Mesenchymal stem cell (in vitro differentiated cells and primary cell): Measurements from ENCODE around the gene B3GALT4.

ENCODE experiments used
- DNase-seq: peaks from one replicate; pipeline ENCODE4 v3.0.0-alpha.2; 2013
- H2AFZ ChIP-seq: one replicate; pipeline ENCODE4 v1.6.1; 2013; ENCODE audit warnings: low read depth, mild to moderate bottlenecking, control low read depth, inconsistent platforms, low read length, moderate library complexity
- H2AK5ac ChIP-seq: 2 replicates; pipeline ENCODE4 v1.6.1; 2013; ENCODE audit warnings: low read length, moderate library complexity, mild to moderate bottlenecking, inconsistent platforms; ENCODE audit not compliant: severe bottlenecking
- H2BK120ac ChIP-seq: one replicate; pipeline ENCODE4 v1.6.1; 2013; ENCODE audit warnings: low read depth, mild to moderate bottlenecking, inconsistent platforms, low read length, moderate library complexity
- H2BK12ac ChIP-seq, 2 experiments: one replicate each; pipeline ENCODE4 v1.6.1; 2013; ENCODE audit warnings: inconsistent platforms in 2 of 2, low read length in 2 of 2, mild to moderate bottlenecking in 2 of 2, moderate library complexity in 2 of 2, control low read depth in 1 of 2
- H2BK15ac ChIP-seq: one replicate; pipeline ENCODE4 v1.6.1; 2013; ENCODE audit warnings: mild to moderate bottlenecking, low read depth, inconsistent platforms; ENCODE audit not compliant: poor library complexity, severe bottlenecking
- H2BK5ac ChIP-seq: 2 replicates; pipeline ENCODE4 v1.6.1; 2013; ENCODE audit warnings: low read depth, mild to moderate bottlenecking, low read length, control low read depth, inconsistent platforms; ENCODE audit not compliant: poor library complexity, severe bottlenecking
- H3K14ac ChIP-seq, 2 experiments: one replicate each; pipeline ENCODE4 v1.6.1; 2013; ENCODE audit warnings: inconsistent platforms in 2 of 2, low read length in 2 of 2, control low read depth in 1 of 2, mild to moderate bottlenecking in 1 of 2, moderate library complexity in 1 of 2
- H3K18ac ChIP-seq, 2 experiments: one replicate each; pipeline ENCODE4 v1.6.1; 2013; ENCODE audit warnings: inconsistent platforms in 2 of 2, low read length in 2 of 2, control low read depth in 1 of 2, low read depth in 1 of 2, mild to moderate bottlenecking in 1 of 2
- H3K23ac ChIP-seq, 2 experiments: one replicate each; pipeline ENCODE4 v1.6.1; 2013; ENCODE audit warnings: inconsistent platforms in 2 of 2, low read length in 2 of 2, mild to moderate bottlenecking in 2 of 2, moderate library complexity in 2 of 2, control low read depth in 1 of 2
- H3K27ac ChIP-seq: 2 replicates; pipeline ENCODE4 v1.5.1; 2013; ENCODE audit warnings: mild to moderate bottlenecking, moderate library complexity, low read length, control low read depth, inconsistent platforms; ENCODE audit not compliant: poor library complexity, severe bottlenecking
- H3K27me3 ChIP-seq, 2 experiments: 2 replicates each; pipeline versions ENCODE4 v1.6.1 to v1.7.0; 2013; ENCODE audit warnings: low read length in 2 of 2, mild to moderate bottlenecking in 2 of 2, moderate library complexity in 2 of 2, control low read depth in 1 of 2, inconsistent platforms in 1 of 2; ENCODE audit not compliant: control insufficient read depth in 1 of 2, insufficient read depth in 1 of 2
- H3K36me3 ChIP-seq, 2 experiments: 2 replicates each; pipeline versions ENCODE4 v1.6.1 to v1.7.0; 2013; ENCODE audit warnings: low read length in 2 of 2, control low read depth in 1 of 2, inconsistent platforms in 1 of 2, low read depth in 1 of 2, mild to moderate bottlenecking in 1 of 2; ENCODE audit not compliant: insufficient read depth in 2 of 2, control insufficient read depth in 1 of 2
- H3K4ac ChIP-seq, 2 experiments: one replicate each; pipeline ENCODE4 v1.6.1; 2013; ENCODE audit warnings: inconsistent platforms in 2 of 2, low read length in 2 of 2, mild to moderate bottlenecking in 2 of 2, moderate library complexity in 2 of 2, control low read depth in 1 of 2, low read depth in 1 of 2
- H3K4me1 ChIP-seq: 2 replicates; pipeline ENCODE4 v1.6.1; 2013; ENCODE audit warnings: low read depth, low read length, control low read depth; ENCODE audit not compliant: control insufficient read depth, insufficient read depth
- H3K4me2 ChIP-seq: 2 replicates; pipeline ENCODE4 v1.6.1; 2013; ENCODE audit warnings: low read length, mild to moderate bottlenecking, inconsistent platforms; ENCODE audit not compliant: poor library complexity, severe bottlenecking
- H3K4me3 ChIP-seq, 2 experiments: 2 replicates each; pipeline versions ENCODE4 v1.5.1 to v1.7.0; 2013; ENCODE audit warnings: low read length in 2 of 2, mild to moderate bottlenecking in 2 of 2, control low read depth in 1 of 2, low read depth in 1 of 2; ENCODE audit not compliant: insufficient read depth in 1 of 2
- H3K79me1 ChIP-seq: replicated peaks from 2 replicates; pipeline ENCODE4 v1.6.1; 2013; ENCODE audit warnings: mild to moderate bottlenecking, control low read depth, low read length, inconsistent platforms; ENCODE audit not compliant: poor library complexity, severe bottlenecking
- H3K9ac ChIP-seq: 2 replicates; pipeline ENCODE4 v1.7.0; 2013; ENCODE audit warnings: mild to moderate bottlenecking, low read length, moderate library complexity
- H3K9me3 ChIP-seq: 2 replicates; pipeline ENCODE4 v1.7.0; 2013; ENCODE audit warnings: mild to moderate bottlenecking, low read length; ENCODE audit not compliant: control insufficient read depth
- H4K8ac ChIP-seq: one replicate; pipeline ENCODE4 v1.6.1; 2013; ENCODE audit warnings: inconsistent platforms, mild to moderate bottlenecking, low read length, moderate library complexity
- H4K91ac ChIP-seq: one replicate; pipeline ENCODE4 v1.6.1; 2013; ENCODE audit warnings: mild to moderate bottlenecking, low read length, inconsistent platforms
- WGBS: methylation state at CpG from one replicate; pipeline ENCODE4 v1.1.7; 2013; ENCODE audit warnings: mixed read lengths; 5-methylcytosine and 5-hydroxymethylcytosine counted together

B3GALT4 gene

DNA sequence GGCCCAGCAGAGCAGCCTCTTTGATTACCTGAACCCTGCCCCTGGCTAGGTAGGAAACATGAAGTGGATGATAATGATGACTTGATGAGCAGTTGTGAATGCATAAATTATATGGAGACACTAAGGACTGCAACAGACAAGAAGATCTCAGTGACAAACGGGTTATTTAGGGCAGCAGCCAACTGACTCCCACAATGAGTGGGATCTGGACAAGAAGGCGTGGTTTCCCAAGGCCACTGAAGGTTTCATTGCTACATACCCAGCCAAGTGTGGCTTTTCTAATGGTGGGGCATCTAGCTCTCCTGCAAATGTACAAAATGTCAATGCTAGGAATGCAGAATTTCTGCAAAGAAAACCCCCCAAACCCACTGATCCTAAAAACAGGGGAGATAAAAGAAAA lies 39.2 kb upstream of the B3GALT4 start:
- H2BK5ac ChIP-seq = no peak overlapping the region
- no peak overlapping the region for H3K4me2 ChIP-seq
- 58% methylated on average over 2 of the region's 2 CpGs for WGBS
- no peak overlapping the region for H2AFZ ChIP-seq
- no peak overlapping the region for H3K14ac ChIP-seq
- H2BK120ac ChIP-seq = no peak overlapping the region
- H3K27ac ChIP-seq = no peak overlapping the region
- H3K79me1 ChIP-seq = no peaks in the 10 kb centered on the region
- no peak overlapping the region for H2BK15ac ChIP-seq
- no peak overlapping the region for H2AK5ac ChIP-seq
- DNase-seq = no peak
- H3K4me3 ChIP-seq = no peak overlapping the region
- no peak overlapping the region for H3K23ac ChIP-seq
- peaks cover 48% of the 10 kb centered on the region in 2 experiments for H3K27me3 ChIP-seq
- H2BK12ac ChIP-seq = no peak overlapping the region
- H3K9me3 ChIP-seq = no peaks in the 10 kb centered on the region
- H4K91ac ChIP-seq = no peak overlapping the region
- H3K36me3 ChIP-seq = no peaks in the 10 kb centered on the region
- no peaks in the 10 kb centered on the region for H3K4me1 ChIP-seq
- no peak overlapping the region for H3K4ac ChIP-seq
- H4K8ac ChIP-seq = no peak overlapping the region
- H3K9ac ChIP-seq = no peak overlapping the region
- no peak overlapping the region for H3K18ac ChIP-seq

DNA sequence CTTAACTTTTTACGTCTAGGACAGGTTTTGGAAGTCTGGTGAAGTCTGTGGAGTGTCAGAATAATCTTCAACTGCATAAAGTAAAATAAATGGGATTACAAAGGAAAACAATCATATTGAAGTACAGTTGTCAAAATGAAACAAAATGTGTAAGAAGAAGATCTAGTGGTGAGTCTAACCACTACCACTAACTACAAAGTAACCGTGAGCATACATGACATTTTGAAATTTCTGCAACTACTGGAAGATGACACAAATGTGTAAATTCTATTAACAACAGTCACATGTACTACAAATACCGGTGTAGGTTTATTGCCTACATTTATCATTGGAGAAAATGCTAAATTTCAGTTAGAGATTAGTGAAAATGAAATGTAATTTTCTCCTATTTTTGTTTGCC lies 35.0 kb upstream of the B3GALT4 start:
- Histone ChIP-seq H3K23ac (no peak overlapping the region), H4K91ac (no peak overlapping the region), H3K27me3 (peaks cover 20 to 28% of the 10 kb centered on the region in 2 experiments), H3K4me3 (no peak overlapping the region), H3K79me1 (no peaks in the 10 kb centered on the region), H2BK12ac (no peak overlapping the region), H2BK15ac (no peak overlapping the region), H3K27ac (no peak overlapping the region), H2BK5ac (no peak overlapping the region), H3K18ac (no peak overlapping the region), H3K4ac (no peak overlapping the region), H3K4me1 (no peaks in the 10 kb centered on the region), H2AFZ (no peak overlapping the region), H3K9me3 (no peaks in the 10 kb centered on the region), H3K9ac (no peak overlapping the region), H3K14ac (no peak overlapping the region), H4K8ac (no peak overlapping the region), H2AK5ac (no peak overlapping the region), H3K36me3 (no peaks in the 10 kb centered on the region), H2BK120ac (no peak overlapping the region), H3K4me2 (no peak overlapping the region)
- 67% methylated on average over 2 of the region's 3 CpGs for WGBS
- DNase-seq = no peak

DNA sequence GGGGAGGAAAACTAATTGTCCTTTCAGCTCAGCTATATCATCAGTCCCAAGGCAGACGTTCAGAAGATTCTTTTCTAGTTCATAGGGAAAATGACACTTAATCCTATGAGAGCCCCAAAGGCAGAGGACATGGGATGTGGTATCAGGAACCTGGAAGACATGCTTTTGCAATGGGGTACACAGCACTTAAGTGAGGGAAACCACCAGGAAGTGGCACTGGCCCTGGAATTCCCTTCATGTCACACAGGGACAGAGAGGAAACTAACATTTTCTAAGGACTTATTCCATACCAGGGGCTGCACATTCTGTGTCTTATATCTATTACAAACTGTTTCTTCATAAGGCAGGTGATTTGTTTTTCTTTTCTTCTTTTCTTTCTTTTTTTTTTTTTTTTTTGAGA lies 33.4 kb upstream of the B3GALT4 start:
- no peak overlapping the region for H3K9ac ChIP-seq
- no peaks in the 10 kb centered on the region for H3K79me1 ChIP-seq
- no peak overlapping the region for H3K4ac ChIP-seq
- WGBS = 60% methylated on average over 1 of the region's 1 CpG
- H3K4me1 ChIP-seq = peaks cover under 1% of the 10 kb centered on the region
- no peak overlapping the region for H2BK12ac ChIP-seq
- no peak for DNase-seq
- no peak overlapping the region for H3K4me3 ChIP-seq
- no peak overlapping the region for H2BK120ac ChIP-seq
- no peak overlapping the region for H4K91ac ChIP-seq
- H3K18ac ChIP-seq = no peak overlapping the region
- H3K9me3 ChIP-seq = no peaks in the 10 kb centered on the region
- no peak overlapping the region for H3K23ac ChIP-seq
- H2AFZ ChIP-seq = no peak overlapping the region
- H3K4me2 ChIP-seq = no peak overlapping the region
- H4K8ac ChIP-seq = no peak overlapping the region
- H2BK5ac ChIP-seq = no peak overlapping the region
- no peak overlapping the region for H2AK5ac ChIP-seq
- H2BK15ac ChIP-seq = no peak overlapping the region
- H3K36me3 ChIP-seq = no peaks in the 10 kb centered on the region
- H3K27me3 ChIP-seq = peaks cover 20 to 21% of the 10 kb centered on the region in 2 experiments
- H3K14ac ChIP-seq = no peak overlapping the region
- no peak overlapping the region for H3K27ac ChIP-seq

DNA sequence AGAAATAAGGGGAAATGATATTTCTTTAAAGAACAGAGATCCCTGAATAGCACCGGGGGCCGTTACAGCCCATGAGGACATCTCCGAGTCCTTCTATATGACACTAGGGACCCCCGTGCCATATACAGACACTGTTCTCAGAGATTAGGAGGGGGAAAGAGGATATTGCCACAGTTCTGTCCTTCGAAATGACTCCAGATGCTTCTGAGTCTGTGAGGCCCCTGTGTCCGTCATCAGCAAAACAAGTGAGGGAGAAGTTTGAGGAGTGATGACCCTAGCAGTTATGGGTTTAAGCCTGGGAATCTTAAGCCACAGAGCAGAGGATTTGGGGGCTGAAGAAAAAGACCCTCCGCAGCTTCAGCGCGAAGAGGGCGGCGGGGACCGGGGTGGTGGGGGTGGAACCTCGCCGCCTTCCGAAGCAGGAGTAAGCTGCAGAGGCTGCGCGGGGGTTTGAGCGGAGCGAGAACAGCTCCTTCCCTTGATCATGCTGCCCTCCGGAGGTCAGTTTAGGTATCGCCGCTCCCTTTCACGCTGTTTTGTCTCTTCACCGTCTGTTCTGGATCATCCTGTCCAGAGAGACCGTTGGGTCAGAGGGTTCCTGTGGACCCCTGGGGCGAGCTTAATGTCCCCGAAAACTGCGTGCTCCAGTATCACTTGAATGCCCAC lies 28.8 kb upstream of the B3GALT4 start:
- Histone ChIP-seq H3K4me3 (peak overlapping the region; percentile 61 to 72), H3K23ac (no peak overlapping the region), H2BK5ac (no peak overlapping the region), H3K4me2 (peak overlapping the region; percentile 95), H3K27ac (peak overlapping the region; percentile 66), H4K8ac (peak overlapping the region; percentile 74), H4K91ac (peak overlapping the region; percentile 14), H3K79me1 (peaks cover 12% of the 10 kb centered on the region), H3K9me3 (no peaks in the 10 kb centered on the region), H3K14ac (no peak overlapping the region), H2BK120ac (peak overlapping the region; percentile 74), H3K36me3 (peaks cover 9 to 14% of the 10 kb centered on the region in 2 experiments), H3K4ac (peak overlapping the region; percentile 27 to 87), H2BK12ac (peak overlapping the region; percentile 33 to 68), H2BK15ac (peak overlapping the region; percentile 4), H2AFZ (peak overlapping the region; percentile 73), H3K9ac (peak overlapping the region; percentile 88), H3K18ac (peak overlapping the region; percentile 79 to 93), H3K27me3 (peaks cover 0 to 5% of the 10 kb centered on the region in 2 experiments), H2AK5ac (no peak overlapping the region), H3K4me1 (peaks cover 14% of the 10 kb centered on the region)
- DNase-seq = peak; percentile 89
- 6% methylated on average over 28 of the region's 28 CpGs for WGBS
